NCI-H345 treated with DMSO at 0.1 percent for 48 hours (cell line): Measurements from ENCODE around the gene XRCC5.
"Not testable (repeated sequence)": the region's sequence is repeated elsewhere in the genome, so short reads cannot be mapped to it uniquely, and the experiment has no call there.

ENCODE experiments used
- DNase-seq: peaks from one replicate; lab custom pipeline; 2025; ENCODE audit not compliant: unreplicated experiment; lab: John Stamatoyannopoulos, UW

The XRCC5 gene

DNA sequence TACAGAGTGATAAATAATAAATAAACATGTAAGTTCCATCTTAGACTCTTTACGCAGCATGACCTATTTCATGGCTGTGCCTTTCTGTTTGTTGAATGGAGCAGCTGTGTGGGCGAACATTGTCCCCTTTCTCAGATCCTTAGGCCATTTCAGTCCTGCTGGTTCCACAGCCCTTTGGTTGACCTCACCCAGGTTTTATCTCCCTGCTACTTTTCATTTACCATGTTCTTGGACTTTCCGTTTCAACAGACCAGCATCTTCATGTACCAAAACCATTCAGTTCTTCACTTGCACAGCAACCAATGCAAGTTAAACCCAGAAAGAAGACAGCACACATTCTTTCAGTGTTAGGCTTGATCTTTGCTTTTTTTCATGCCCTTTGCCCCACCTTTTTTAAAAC lies 83.8 kb downstream of the XRCC5 start:
- DNase-seq = no peak

DNA sequence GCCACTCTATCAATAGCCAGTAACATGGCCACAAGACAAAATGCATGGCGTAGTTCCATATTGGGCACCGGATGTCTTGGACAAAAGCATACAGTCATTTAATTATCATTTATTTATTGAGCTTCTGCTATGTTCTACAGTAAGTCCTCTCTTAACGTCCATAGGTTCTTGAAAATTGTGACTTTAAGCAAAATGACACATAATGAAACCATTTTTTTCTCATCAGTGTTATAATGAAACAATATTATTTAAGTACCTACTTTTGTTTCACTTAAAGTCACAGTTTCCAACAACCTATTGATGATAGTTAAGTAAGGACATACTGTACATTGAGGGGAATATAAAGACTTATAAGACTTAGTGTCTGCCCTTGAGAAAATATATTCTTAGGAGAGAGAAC lies 84.9 kb downstream of the XRCC5 start:
- no peak for DNase-seq

DNA sequence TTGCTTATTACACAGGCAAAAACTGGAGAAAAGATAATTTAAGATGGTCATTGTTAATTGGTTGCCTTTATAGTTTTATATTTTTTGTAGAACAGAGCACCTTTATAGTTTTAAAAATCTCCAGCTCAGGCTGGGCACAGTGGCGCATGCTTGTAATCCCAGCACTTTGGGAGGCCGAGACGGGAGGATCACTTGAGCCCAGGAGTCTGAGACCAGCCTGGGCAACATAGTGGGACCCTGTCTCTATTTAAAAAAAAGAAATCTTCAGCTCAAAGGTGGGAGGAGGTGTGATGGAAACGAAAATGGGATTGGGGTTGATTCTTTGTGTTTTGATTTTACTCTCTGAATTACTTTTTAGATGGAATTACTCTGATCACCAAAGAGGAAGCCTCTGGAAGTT lies 85.4 kb downstream of the XRCC5 start:
- no peak for DNase-seq

DNA sequence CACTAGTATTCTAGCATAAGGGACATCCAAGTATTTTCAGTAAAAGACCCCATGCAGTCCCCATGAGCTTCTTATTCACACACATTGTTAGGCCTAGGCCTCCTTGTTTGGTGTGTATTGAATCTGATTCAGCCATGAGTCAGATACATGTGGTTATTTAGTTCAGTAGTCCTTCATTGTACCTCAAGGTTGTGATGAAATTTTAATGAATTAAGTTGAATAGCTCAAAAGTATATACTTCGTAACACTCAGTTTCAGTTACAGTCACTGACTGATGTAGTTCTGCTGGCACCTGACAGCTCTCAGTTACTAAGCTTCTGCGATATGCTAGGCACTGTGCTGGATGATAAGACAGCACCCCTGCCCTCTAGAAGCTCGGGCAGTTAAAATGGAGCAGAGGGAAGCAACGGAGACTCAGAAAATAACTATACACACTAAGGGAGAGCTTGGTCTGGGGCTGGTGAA lies 86.4 kb downstream of the XRCC5 start:
- no peak for DNase-seq

DNA sequence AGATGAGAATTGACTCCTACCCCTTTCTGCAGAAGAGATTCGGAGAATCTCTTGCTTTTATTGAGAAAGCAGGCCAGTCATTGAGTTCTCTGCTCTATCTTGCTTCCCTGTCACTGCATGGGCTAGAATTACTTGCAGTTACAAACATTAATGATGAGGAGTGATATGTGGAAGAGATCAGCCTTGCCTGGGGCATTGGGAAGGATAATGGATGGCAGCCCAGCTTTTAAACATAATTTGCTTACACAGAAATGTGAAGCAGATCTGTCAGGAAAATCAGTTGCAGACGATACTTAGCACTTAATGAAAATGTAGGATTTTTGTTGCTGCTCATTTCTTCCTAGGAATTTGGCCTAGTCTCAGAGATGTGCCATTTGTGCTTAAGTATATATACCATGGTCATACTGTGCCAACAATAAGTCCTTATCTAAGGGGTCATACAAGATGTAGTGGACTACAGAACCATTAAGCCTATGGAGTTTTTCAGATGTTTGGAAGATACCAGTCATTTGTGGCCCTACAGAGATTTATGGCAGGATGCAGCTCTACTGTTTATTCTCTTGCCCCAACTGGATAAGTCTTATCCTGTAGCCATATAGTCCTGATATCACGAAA lies 92.7 kb downstream of the XRCC5 start:
- no peak for DNase-seq

DNA sequence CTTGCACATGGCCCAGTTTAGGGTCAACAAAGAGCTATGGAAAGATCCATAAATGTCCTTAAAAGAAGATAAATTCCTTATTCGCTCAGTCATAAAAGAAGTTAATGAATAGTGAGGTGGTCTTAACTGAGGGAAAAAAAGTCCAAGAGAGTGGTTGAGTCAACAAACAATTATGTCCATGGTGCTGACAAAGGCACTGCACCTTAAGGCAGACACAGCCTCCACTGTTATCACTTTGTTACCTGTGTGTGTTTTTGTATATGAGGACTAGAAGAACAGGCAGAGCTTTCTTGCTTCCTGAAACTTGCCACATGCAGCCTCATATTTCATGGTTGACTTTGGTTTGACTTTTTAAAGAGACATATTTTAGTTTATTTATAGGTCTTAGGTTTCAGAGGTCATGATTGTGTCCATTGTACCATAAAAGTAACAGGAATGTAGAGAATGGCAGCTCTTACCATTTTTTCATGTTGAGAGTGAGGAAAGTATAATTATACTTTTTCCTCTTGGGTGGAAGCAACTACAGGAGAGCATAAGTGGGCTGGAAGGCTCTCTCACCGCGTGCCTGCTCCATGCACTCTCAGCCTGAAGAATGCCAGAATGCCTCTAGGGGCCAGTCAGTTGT lies 93.6 kb downstream of the XRCC5 start:
- no peak for DNase-seq

DNA sequence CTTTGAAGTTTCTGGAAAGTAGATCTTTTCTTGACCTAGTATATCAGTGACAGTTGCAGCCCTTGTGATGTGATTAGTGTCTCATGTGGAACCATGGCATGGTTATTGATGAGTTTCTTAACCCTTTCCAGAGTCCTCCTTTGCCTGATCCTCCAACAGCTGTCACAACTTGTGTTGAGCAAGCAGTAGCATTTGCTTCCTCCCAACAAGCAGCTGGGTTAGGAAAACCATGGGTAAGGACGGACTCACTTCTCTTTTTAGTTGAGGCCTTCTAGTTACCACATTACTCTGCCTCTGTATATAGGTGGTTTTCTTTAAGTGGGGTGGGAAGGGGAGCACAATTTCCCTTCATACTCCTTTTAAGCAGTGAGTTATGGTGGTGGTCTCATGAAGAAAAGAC lies 96.3 kb downstream of the XRCC5 start:
- DNase-seq = no peak

DNA sequence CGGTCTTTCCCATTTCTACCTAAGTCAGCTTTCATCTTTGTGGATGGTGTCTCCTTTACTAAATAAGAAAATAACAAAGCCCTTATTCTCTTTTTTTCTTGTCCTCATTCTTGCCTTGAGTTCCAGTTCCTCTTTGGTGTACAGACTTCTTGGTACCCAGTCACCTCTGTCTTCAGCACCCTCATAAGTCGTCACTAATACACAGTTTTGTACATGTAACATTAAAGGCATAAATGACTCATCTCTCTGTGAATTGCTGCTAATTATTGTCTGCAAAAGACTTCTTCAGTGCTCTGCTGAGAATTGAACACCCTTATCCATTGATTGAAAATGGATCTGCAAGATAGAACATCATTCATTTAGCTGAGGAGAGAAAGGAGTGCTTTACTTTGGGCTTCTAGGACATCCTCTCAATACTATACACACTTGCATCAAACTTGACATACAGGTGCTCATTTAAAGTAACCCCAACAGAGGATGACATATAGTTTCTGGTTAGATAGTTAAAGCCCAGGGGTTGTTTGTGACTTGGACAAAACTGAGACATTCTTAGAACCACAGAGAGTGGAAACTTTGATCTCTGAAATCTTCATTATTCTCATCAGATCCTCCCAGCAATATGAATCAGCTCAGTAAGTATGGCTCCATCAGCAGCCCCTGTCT lies 97.0 kb downstream of the XRCC5 start:
- no peak for DNase-seq

DNA sequence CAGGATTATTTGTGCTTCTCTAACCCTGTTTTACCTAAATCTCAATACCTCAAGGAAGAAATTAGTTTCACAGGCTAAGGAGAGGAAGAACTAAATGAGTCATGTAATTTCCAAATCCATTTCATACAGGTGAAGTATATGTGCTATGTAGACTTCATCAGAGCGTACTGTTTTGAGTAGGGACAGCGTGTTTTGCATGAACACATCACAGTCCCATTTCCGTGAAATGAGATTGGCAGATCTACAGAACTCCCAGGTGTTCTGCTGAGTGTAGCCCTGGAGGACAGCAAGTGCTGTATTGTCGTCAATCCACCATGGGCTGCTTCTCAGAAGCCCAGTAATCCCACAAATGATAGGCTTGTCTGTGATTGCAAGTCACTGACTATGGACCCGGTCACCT lies 97.7 kb downstream of the XRCC5 start:
- no peak for DNase-seq

DNA sequence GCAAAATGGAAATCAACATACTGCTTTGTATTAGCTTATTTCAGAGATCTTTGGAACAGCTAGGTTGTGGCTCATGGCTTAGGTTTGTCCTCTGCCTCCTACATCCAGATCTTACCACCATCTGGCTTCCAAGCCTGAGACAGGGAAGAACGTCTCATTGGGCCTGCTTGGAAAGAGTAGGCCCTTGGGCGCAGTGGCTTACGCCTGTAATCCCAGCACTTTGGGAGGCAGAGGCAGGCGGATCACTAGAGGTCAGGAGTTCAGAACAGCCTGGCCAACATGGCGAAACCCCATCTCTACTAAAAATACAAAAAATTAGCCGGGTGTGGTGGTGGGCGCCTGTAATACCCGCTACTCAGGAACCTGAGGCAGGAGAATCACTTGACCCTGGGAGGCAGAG lies 99.5 kb downstream of the XRCC5 start:
- DNase-seq = not testable (repeated sequence)

DNA sequence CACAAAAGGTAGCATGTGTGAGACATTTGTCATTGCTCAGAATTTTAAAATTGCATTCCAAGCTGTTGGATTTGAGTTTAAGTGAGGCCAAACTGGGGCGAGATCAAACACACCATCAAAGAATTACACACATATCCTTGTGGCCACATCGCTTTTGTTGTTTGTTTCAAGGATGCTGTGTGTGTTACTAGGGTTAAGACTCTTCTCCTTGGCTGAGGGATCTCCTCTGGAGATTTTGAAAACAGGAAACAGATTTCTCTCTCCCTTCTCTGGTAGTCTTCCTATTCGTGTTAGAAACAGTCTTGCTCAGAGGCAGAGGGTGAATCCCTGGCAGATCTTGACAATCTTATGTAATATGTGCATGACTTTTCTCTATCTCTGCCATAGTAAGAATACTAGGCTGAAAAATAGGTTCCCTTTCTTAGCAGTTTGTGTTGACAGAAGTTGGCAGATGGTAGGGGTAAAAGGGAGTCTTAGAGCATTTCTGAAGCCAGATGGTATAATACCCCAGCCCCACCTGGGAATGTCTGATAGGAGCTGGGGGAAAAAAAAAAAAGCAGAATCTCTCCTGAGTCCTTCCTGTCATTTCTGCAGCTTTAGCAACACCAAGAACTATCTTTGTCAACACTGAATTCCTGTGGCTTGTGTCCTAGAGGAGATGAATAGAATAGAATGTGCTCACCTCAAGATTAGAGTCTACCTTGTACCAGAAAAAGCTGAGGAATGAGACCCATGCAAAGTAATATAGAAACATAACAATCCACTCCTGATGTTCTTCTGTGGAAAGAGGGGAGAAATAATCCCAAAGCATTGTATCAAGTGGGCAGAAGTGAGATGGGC lies 101.8 kb downstream of the XRCC5 start:
- no peak for DNase-seq

DNA sequence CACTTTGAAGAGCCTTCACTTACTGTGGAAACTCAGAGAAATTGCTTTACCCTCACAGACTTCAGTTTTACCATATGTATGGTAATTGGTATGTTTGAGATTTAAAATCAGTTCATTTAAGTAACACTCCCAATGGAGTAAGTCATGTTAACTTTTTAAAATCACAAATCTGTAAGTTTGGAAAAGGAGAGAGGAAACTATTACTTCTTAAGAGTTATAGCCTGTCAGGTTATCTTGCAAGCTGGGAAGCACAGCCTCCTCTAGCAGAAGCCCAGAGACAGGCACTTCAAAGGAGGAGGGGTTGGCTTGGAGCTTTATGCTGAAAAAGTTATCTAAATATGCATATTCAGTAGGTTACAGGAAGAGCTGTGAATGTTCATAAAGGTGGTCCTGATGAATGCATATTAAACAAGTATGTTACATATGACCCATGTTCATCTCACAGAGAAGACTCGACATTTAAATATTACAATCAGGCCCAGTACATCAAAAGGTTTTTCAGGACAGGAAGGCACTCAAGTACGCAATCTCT lies 102.5 kb downstream of the XRCC5 start:
- no peak for DNase-seq

DNA sequence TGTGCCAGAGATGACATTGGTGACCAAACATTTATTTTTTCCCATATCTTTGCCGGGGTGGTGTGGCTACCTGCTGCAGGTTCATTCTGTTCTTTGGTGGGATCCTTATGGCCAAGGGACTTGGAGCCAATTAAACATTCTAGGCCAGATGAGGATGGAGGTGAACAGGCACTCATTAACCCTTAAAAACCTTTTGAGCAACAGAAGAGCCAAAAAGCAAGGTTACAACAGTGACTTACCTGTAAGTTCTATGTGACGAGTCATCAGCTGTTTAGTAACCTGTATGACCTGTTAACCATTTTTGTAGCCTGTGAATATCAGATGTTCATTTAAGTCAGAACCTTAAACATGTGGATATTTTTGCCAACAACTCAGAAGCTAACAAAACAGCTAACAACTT lies 105.6 kb downstream of the XRCC5 start:
- no peak for DNase-seq

DNA sequence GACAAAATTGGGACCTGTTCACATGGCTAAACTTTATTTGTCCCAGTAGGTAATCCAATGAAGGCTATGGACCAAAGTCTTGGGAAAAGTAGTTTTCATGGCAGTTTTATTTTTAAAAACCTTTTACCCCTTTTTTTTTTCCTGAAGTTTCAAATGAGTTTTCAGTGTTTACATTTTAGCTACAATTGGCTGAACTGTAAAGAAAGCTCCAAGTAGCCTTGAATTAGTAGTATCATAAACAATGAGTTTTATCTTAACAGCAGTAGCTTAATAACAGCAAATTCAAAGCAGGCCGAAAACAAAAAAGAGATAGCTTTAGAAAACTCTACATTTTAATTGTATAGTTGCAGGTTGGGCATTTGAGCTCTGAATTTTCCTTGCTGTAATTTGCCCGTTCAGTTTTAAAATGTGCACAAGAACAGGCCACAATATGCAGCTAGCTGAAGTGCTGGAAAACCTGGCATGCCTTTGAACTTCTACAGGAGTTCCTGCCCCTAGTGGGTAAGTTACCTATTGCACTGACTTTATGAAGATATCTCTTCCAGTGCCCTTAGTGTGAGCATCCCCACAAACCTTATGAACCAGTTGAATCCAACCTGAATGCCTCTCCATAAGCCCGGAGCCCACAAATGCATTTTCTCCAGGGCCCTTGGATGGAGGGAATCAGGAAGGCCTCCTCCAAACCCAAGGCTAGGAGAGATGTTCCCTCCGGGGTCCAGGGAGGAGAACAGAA lies 106.7 kb downstream of the XRCC5 start:
- DNase-seq = no peak

DNA sequence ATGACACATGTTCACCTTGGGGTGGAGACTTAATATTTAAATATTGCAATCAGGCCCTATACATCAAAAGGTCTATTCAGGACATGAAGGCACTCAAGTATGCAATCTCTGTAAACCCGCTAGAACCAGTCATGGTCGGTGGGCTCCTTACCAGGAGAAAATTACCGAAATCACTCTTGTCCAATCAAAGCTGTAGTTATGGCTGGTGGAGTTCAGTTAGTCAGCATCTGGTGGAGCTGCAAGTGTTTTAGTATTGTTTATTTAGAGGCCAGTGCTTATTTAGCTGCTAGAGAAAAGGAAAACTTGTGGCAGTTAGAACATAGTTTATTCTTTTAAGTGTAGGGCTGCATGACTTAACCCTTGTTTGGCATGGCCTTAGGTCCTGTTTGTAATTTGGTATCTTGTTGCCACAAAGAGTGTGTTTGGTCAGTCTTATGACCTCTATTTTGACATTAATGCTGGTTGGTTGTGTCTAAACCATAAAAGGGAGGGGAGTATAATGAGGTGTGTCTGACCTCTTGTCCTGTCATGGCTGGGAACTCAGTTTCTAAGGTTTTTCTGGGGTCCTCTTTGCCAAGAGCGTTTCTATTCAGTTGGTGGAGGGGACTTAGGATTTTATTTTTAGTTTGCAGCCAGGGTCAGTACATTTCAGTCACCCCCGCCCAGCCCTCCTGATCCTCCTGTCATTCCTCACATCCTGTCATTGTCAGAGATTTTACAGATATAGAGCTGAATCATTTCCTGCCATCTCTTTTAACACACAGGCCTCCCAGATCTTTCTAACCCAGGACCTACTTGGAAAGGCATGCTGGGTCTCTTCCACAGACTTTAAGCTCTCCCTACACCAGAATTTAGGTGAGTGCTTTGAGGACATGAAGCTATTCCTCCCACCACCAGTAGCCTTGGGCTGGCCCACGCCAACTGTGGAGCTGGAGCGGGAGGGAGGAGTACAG lies 108.1 kb downstream of the XRCC5 start:
- DNase-seq = no peak

DNA sequence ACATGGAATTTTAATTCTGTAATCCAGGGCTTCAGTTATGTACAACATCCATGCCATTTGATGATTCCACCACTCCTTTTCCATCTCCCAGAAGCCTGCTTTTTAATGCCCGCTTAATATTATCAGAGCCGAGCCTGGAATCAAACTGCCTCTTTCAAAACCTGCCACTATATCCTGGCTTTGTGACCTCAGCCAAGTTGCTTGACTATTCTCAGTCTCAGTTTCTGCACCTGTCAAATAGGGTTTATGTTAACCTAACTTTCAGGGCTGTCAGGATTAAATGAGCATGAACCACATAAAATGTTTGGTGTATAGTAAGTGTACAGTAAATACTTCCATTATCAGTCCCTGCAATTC lies 108.7 kb downstream of the XRCC5 start:
- DNase-seq = no peak

DNA sequence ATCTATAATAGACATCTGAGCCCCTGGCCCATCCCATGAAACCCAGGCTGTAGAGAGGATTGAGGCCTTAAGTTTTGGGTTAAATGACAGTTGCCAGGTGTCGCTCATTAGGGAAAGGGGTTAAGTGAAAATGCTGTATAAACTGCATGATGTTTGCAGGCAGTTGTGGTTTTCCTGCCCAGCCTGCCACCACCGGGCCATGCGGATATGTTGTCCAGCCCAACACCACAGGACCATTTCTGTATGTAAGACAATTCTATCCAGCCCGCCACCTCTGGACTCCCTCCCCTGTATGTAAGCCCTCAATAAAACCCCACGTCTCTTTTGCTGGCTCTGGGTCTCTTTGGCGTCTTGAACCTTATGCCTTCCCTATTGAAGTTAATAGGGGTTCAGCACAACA lies 110.7 kb downstream of the XRCC5 start:
- DNase-seq = no peak

DNA sequence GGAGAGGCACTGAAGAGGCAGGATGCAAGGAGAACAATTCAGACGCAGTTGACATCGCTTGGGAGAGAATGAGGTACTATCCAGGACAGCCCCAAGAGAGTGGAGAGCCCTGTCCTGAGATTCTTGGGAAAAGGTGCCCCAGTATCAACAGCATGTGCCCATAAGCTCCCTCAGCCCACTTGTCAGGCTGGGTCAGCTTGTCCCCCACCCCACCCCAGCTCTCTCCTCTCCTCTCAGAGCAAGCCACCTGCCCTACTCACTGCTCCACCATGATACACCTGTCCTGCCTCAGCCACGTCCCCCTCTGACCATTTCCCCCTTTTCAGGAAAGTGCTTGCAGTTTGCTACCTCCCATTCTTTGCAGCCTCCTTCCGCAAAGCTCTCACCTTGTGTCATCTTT lies 111.8 kb downstream of the XRCC5 start:
- DNase-seq = no peak

DNA sequence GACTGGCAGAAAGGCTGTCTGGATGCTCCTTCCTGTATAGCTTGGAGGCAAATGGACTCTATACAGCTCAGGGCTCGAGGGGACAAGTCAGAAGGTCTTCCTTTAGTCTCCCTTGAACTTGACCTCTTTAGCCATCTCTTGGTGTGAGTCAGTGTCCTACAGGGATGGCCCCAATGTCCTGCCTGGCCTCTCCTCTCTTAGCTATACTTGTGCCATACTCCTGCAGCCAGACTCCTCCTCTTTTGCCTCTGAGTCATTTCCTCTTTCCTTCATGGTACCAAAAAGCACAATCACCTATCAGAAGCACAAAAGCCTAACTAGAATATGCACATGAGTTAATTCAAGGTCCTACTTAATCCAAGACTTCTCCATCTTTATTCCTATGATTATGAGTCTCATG lies 112.7 kb downstream of the XRCC5 start:
- no peak for DNase-seq
